SK-N-SH (cell line): ENCODE measurements around the gene STARD3NL. TPM values are rescaled to one million over a fixed set of nuclear protein-coding genes. Genes with fewer than 3 reads are reported as not detected.

Source experiments
- CTCF ChIA-PET: fragments of 300-600, 350-600 bp; formaldehyde crosslinking; extraction: SDS; loops from one replicate; lab custom pipeline; 2021; lab: Yijun Ruan, JAX
- POLR2A ChIA-PET: fragments of 350-600 bp; sonication (Branson Sonifier 250); formaldehyde crosslinking; extraction: SDS; loops from one replicate; lab custom pipeline; 2020; ENCODE audit warnings: antibody characterized with exemption, inconsistent platforms; lab: Yijun Ruan, JAX
- DNase-seq: peaks from one replicate; pipeline ENCODE4 v3.0.0; 2012
- H2AFZ ChIP-seq: fragments of 200-600 bp; sonication (generic); 2 replicates; pipeline ENCODE4 v1.8.1; 2016; ENCODE audit warnings: antibody characterized with exemption, mild to moderate bottlenecking, low read depth
- H3F3A ChIP-seq: fragments of 200-600 bp; sonication (generic); replicated peaks from 2 replicates; pipeline ENCODE3; 2016; ENCODE audit warnings: antibody characterized with exemption, mild to moderate bottlenecking; ENCODE audit not compliant: insufficient read depth
- H3K27ac ChIP-seq, 2 experiments: fragments of 200-500 bp in 1 of 2; fragments of 200-600 bp in 1 of 2; sonication (Bioruptor generic) in 1 of 2; sonication (generic), shearing (Covaris generic) in 1 of 2; 2 replicates each; pipeline versions ENCODE4 v1.5.1 to v1.6.1; 2014 to 2016; ENCODE audit warnings: low read depth in 2 of 2, inconsistent platforms in 1 of 2, low read length in 1 of 2, mild to moderate bottlenecking in 1 of 2, mixed read lengths in 1 of 2
- H3K27me3 ChIP-seq: fragments of 200-600 bp; sonication (generic), shearing (Covaris generic); 2 replicates; pipeline ENCODE4 v1.6.1; 2016; ENCODE audit warnings: mixed run types; ENCODE audit not compliant: insufficient read depth
- H3K36me3 ChIP-seq, 2 experiments: fragments of 200-500 bp in 1 of 2; fragments of 200-600 bp in 1 of 2; sonication (Bioruptor generic) in 1 of 2; sonication (generic) in 1 of 2; replicated peaks in 1 of 2; 2 replicates each; pipeline versions ENCODE3 to v1.5.1; 2014 to 2016; ENCODE audit warnings: low read length in 1 of 2, mild to moderate bottlenecking in 1 of 2; ENCODE audit not compliant: insufficient read depth in 2 of 2, control insufficient read depth in 1 of 2
- H3K4me1 ChIP-seq, 2 experiments: fragments of 200-500 bp in 1 of 2; fragments of 200-600 bp in 1 of 2; sonication (Bioruptor generic) in 1 of 2; sonication (generic), shearing (Covaris generic) in 1 of 2; 2 replicates each; pipeline versions ENCODE4 v1.5.1 to v1.6.1; 2014 to 2016; ENCODE audit warnings: low read depth in 1 of 2, low read length in 1 of 2, mixed run types in 1 of 2; ENCODE audit not compliant: insufficient read depth in 2 of 2, control insufficient read depth in 1 of 2
- H3K4me2 ChIP-seq: fragments of 200-600 bp; sonication (generic), shearing (Covaris generic); 2 replicates; pipeline ENCODE4 v1.6.1; 2017; ENCODE audit warnings: mixed run types
- H3K4me3 ChIP-seq, 2 experiments: fragments of 200-500 bp in 1 of 2; fragments of 200-600 bp in 1 of 2; sonication (Bioruptor generic) in 1 of 2; sonication (generic), shearing (Covaris generic) in 1 of 2; 2 replicates each; pipeline versions ENCODE4 v1.5.1 to v1.8.1; 2014 to 2016; ENCODE audit warnings: low read depth in 2 of 2, inconsistent platforms in 1 of 2, low read length in 1 of 2, mild to moderate bottlenecking in 1 of 2, mixed read lengths in 1 of 2, moderate library complexity in 1 of 2
- H3K79me2 ChIP-seq: fragments of 200-600 bp; sonication (generic); 2 replicates; pipeline ENCODE4 v1.8.1; 2017; ENCODE audit warnings: mild to moderate bottlenecking; ENCODE audit not compliant: insufficient read depth
- H3K9ac ChIP-seq: fragments of 200-600 bp; sonication (generic); 2 replicates; pipeline ENCODE4 v1.6.1; 2017; ENCODE audit warnings: mixed run types
- H3K9me2 ChIP-seq: fragments of 200-600 bp; sonication (generic); 2 replicates; pipeline ENCODE4 v1.6.1; 2017; ENCODE audit warnings: mixed run types
- H3K9me3 ChIP-seq: fragments of 200-600 bp; sonication (generic); 2 replicates; pipeline ENCODE4 v1.6.1; 2017; ENCODE audit warnings: mixed run types, mild to moderate bottlenecking, moderate library complexity
- H4K20me1 ChIP-seq: fragments of 200-600 bp; sonication (generic); 2 replicates; pipeline ENCODE4 v1.6.1; 2017; ENCODE audit warnings: mild to moderate bottlenecking, mixed run types; ENCODE audit not compliant: insufficient read depth
- CHD2 ChIP-seq: fragments of 150-350 bp; IDR thresholded peaks from 2 replicates; pipeline ENCODE4 v1.6.1; 2018; ENCODE audit warnings: low read length; ENCODE audit not compliant: partially characterized antibody
- FOXJ3 ChIP-seq: sonication (generic); formaldehyde crosslinking; IDR thresholded peaks from 2 replicates; pipeline ENCODE4 v1.5.1; 2020; ENCODE audit warnings: mild to moderate bottlenecking, missing genetic modification reagents
- FOXM1 ChIP-seq: IDR thresholded peaks from 2 replicates; pipeline ENCODE4 v1.4.0; 2012; ENCODE audit warnings: low read depth, mild to moderate bottlenecking
- GABPA ChIP-seq: IDR thresholded peaks from 2 replicates; pipeline ENCODE4 v1.4.0; 2012; ENCODE audit warnings: low read depth, mild to moderate bottlenecking
- GATA2 ChIP-seq: sonication (generic); formaldehyde crosslinking; IDR thresholded peaks from 2 replicates; pipeline ENCODE4 v1.5.0; 2020; ENCODE audit warnings: mild to moderate bottlenecking, missing genetic modification reagents
- IRF3 ChIP-seq: fragments of 150-350 bp; IDR thresholded peaks from 2 replicates; pipeline ENCODE4 v1.6.1; 2016; ENCODE audit warnings: mild to moderate bottlenecking, low read depth, low read length
- MAX ChIP-seq: IDR thresholded peaks from 2 replicates; pipeline ENCODE4 v1.4.0; 2012; ENCODE audit warnings: low read depth
- MEF2A ChIP-seq: IDR thresholded peaks from 2 replicates; pipeline ENCODE4 v1.4.0; 2012; ENCODE audit warnings: low read depth, borderline replicate concordance
- NFIC ChIP-seq: IDR thresholded peaks from 2 replicates; pipeline ENCODE4 v1.4.0; 2012; ENCODE audit warnings: borderline replicate concordance
- RAD21 ChIP-seq: IDR thresholded peaks from 2 replicates; pipeline ENCODE4 v1.6.1; 2012; ENCODE audit warnings: mild to moderate bottlenecking, low read length
- RCOR1 ChIP-seq: fragments of 150-350 bp; IDR thresholded peaks from 2 replicates; pipeline ENCODE4 v1.6.1; 2017; ENCODE audit warnings: antibody characterized with exemption, low read length
- RFX5 ChIP-seq: IDR thresholded peaks from 2 replicates; pipeline ENCODE4 v1.6.1; 2012; ENCODE audit warnings: mild to moderate bottlenecking, improper control_type of control experiment, low read length
- WGBS: methylation state at CpG from one replicate; pipeline ENCODE4 v1.1.6; 2017; ENCODE audit warnings: low lambda C conversion rate; 5-methylcytosine and 5-hydroxymethylcytosine counted together
- polyA plus RNA-seq, 3 experiments: library from polyadenylated mRNA; depleted of rRNA; stranded (reverse); fragments of >200 nt; gene quantifications; 2 replicates each; pipeline ENCODE4 v1.2.3, GENCODE V29; 2012
- TF ChIP-seq, protein P1 (sequence below): fragments of 200-600 bp; sonication (generic); IDR thresholded peaks from 2 replicates; pipeline ENCODE4 v1.6.1; 2017; ENCODE audit warnings: antibody characterized with exemption, mild to moderate bottlenecking, moderate library complexity

Gene STARD3NL
- polyA plus RNA-seq, 1 of the 3 experiments (the other 2 are of a cell fraction): 46.3 TPM

DNA sequence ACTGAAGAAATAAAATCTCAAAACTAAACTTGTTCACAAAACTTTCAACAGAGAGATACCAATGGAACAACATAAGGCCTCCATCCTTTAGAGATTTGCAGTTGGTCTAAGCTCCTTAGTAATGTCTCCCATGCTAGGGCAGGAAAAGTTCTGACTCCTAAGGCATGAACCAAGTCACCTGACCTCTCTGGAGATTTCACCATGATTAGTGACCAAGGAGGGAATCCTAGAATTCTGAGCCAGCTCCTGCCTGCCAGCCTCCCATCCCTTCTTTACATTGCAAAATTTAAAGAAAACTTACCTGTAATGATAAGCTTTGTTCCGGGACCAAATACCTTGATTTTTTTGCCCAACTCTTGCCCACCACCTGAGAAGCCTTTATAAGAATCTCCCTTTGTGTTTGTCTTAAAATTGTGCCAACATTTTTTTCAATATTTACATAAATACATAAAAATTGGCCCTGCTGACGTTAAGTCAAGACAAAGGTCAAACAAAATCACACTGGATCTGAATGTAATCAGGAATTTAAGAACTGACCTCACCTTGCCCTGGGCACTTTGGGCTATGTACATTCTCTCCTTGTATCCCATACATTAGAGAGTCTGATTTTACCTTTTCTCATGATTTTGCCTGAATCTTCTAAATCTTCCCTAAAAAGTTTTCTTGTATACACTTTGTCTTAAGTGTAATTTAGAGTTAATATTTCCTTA, 95.4 kb downstream of the STARD3NL start, which contains the start of gene TARP:
Gene TARP, minus strand, starts transcription at position 351 of the 710 bp plus-strand sequence.
- Histone ChIP-seq H3K9ac (no peak within 1 kb of the TSS), H2AFZ (no peak within 1 kb of the TSS), H4K20me1 (no peaks in the 10 kb centered on the region), H3K27ac (no peak within 1 kb of the TSS), H3K9me2 (no peaks in the 10 kb centered on the region), H3K27me3 (no peaks in the 10 kb centered on the region), H3K79me2 (no peaks in the 10 kb centered on the region), H3K4me1 (no peaks in the 10 kb centered on the region), H3F3A (no peaks in the 10 kb centered on the region), H3K4me3 (no peak within 1 kb of the TSS), H3K4me2 (no peak within 1 kb of the TSS), H3K36me3 (no peaks in the 10 kb centered on the region), H3K9me3 (no peaks in the 10 kb centered on the region)
- WGBS: 52% methylated on average over 2 of the region's 2 CpGs
- POLR2A ChIA-PET: no interaction called here
- DNase-seq: no peak
- CTCF ChIA-PET: interaction anchor here (1.2 to 2.3 kb wide), 4 partner anchors 30 to 166 kb away, joined by 3 to 7 read pairs (median 4); no protein-coding TSS in a partner anchor
- TF ChIP-seq RAD21 (no peak), NFIC (no peak)

DNA sequence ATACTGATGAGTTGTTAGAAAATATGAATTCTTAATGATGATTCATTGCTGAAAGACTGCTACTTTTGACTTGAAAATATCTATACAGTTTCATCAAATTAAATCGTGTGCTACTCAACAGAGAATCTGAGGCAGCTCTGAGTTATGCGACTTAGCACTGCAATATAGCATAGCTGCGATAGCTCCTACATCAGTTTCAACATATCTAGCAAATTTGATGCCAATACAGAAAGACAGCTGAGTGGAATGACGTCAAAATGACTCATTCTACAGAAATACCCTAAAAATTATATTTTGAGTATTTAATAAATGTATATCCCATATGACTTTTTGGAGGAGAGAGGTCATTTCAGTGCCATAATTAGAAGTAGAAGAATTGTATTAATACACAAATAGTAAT, 96.4 kb downstream of the STARD3NL start:
- Histone ChIP-seq H3K4me2 (no peak overlapping the region), H3K4me1 (no peaks in the 10 kb centered on the region), H3K4me3 (no peak overlapping the region), H3F3A (no peaks in the 10 kb centered on the region), H3K36me3 (no peaks in the 10 kb centered on the region), H3K9me3 (no peaks in the 10 kb centered on the region), H3K9ac (no peak overlapping the region), H3K27ac (no peak overlapping the region), H4K20me1 (no peaks in the 10 kb centered on the region), H3K27me3 (no peaks in the 10 kb centered on the region), H3K9me2 (no peaks in the 10 kb centered on the region), H2AFZ (no peak overlapping the region), H3K79me2 (no peaks in the 10 kb centered on the region)
- TF ChIP-seq CHD2: no peak
- no peak for TF ChIP-seq RFX5
- TF ChIP-seq GABPA: no peak
- no peak for TF ChIP-seq RAD21
- TF ChIP-seq RCOR1: no peak
- TF ChIP-seq FOXJ3 (CRISPR knock-in tag): no peak
- TF ChIP-seq, protein P1, sequence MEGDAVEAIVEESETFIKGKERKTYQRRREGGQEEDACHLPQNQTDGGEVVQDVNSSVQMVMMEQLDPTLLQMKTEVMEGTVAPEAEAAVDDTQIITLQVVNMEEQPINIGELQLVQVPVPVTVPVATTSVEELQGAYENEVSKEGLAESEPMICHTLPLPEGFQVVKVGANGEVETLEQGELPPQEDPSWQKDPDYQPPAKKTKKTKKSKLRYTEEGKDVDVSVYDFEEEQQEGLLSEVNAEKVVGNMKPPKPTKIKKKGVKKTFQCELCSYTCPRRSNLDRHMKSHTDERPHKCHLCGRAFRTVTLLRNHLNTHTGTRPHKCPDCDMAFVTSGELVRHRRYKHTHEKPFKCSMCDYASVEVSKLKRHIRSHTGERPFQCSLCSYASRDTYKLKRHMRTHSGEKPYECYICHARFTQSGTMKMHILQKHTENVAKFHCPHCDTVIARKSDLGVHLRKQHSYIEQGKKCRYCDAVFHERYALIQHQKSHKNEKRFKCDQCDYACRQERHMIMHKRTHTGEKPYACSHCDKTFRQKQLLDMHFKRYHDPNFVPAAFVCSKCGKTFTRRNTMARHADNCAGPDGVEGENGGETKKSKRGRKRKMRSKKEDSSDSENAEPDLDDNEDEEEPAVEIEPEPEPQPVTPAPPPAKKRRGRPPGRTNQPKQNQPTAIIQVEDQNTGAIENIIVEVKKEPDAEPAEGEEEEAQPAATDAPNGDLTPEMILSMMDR: no peak
- TF ChIP-seq MEF2A: no peak
- no peak for TF ChIP-seq IRF3
- TF ChIP-seq GATA2: no peak
- no peak for TF ChIP-seq FOXM1
- TF ChIP-seq MAX: no peak
- ChIA-PET CTCF (interaction anchor here (1.0 to 2.3 kb wide), 5 partner anchors 29 to 167 kb away, joined by 3 to 7 read pairs (median 4); no protein-coding TSS in a partner anchor), POLR2A (no interaction called here)
- DNase-seq: no peak
- WGBS: 57% methylated on average over 4 of the region's 4 CpGs
